Embryonic facial prominence (tissue), 1 donor: Measurements from ENCODE around the gene MTG2.

Source experiments
- DNase-seq: peaks from one replicate; pipeline ENCODE4 v3.0.0-alpha.2; 2016; ENCODE audit errors: extremely low spot score

MTG2 gene

DNA sequence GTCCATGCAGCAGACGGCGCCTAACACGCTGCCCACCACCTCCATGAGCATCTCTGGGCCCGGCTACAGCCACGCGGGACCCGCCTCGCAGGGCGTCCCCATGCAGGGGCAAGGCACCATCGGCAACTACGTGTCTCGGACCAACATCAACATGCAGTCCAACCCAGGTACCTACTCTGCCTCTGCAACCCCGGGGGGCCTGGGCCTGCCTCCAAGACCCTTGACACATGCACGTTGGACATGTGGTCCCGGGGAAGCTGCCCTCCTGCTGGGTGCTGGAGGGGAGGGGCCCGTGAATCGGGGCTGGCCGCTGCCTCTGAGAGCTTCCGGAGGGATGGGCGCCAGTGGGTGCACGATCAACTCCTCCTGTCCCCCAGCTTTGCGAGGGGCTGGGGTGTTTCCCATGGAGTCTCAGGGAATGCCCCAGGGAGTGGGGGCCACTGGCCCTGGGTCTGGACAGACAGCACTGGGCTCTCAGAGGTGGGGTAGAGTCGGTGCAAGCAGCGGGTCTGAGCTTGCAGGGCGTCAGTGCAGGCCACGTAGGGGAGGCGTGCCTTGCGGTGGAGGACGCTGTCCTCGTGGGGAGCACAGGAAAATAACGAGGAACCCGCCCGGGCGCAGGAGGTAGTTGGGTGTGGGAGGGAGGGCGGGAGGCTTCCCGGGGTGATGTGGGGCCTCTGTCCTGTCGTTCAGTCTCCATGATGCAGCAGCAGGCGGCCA, 19.9 kb upstream of the MTG2 start:
- DNase-seq, result no peak

DNA sequence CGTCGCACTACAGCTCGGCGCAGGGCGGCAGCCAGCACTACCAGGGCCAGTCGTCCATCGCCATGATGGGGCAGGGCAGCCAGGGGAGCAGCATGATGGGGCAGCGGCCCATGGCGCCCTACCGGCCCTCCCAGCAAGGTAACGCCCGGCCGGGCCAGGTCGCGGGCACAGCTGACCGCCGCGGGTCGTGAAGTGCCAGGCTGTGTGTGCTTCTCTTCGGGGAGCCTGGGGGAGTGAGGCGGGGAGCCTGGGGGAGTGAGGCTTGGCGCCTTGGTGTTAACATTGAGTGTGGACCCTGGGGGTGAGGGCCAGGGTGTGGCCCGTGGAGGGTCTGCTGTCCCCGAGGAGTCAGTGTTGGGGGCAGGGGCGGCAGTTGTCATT, 19.4 kb upstream of the MTG2 start:
- no peak for DNase-seq

DNA sequence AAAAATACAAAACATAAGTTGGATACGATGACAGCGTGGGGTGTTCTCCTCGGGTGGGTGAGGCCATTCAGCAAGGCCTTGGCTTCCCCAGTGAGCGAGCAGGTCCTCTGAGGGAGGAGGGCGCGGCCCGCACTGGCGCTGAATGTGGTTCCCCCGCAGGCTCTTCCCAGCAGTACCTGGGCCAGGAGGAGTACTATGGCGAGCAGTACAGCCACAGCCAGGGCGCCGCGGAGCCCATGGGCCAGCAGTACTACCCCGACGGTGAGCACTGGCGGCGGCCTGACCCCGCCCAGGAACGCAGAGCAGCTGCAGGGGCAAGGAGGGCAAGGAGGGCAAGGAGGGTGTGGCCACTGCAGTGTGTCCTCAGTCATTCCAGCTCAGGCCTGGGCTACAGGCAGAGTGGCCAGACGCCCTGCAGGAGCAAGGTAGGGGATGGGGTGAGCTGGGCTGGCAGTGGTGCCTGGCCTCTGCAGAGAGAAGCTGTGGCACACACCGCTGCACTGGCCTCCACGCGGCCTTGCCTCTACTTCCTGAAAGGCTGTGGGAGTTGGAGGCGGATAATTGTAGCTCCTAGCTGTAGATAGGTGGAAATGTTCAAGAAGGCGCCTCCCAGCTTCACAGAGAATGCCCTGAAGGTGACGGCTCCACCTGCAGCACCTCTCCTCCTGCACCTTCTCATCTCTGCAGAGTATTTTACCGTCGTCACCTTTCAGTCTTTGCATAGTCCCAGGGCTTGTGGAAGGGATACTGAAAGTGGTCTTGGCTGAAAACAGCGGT, 18.7 kb upstream of the MTG2 start:
- no peak for DNase-seq

DNA sequence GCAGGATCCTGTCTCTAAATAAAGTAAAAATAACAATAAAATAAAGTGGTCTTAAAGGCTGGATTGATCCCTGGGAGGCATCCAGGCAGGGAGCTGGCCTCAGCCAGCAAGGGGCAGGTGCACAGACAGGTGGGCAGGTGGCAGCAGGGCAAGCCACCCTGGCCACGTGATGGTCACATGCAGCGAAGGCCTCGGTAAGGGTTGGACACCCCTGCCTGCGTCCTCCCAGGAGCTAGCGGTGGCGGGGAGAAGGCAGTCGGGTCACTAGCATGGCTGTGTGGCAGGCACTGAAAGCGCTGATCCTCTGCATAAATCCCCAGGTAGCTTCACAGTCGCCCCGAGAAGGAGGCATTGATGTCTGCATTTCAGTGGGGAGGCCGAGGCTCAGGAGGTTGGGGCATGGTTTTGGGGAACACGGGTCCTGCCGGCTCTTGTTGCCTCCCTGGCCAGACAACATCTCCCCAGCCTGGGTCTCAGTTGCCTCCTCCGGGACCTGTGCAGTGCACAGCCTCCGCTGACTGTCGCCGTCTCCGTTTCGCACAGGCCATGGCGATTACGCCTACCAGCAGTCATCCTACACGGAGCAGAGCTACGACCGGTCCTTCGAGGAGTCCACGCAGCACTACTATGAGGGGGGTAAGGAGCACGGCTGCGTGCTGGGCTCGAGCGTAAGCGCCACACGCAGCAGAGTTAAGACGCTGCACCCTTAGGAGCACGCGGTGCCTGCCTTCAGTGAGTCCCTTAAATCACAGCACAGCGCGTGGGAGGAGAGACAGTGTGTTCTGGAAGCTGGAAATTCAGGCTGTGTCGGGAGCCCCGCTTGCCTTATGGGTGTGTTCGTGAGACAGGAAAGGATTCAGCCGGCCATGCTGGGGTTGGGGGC, 17.7 kb upstream of the MTG2 start:
- no peak for DNase-seq

DNA sequence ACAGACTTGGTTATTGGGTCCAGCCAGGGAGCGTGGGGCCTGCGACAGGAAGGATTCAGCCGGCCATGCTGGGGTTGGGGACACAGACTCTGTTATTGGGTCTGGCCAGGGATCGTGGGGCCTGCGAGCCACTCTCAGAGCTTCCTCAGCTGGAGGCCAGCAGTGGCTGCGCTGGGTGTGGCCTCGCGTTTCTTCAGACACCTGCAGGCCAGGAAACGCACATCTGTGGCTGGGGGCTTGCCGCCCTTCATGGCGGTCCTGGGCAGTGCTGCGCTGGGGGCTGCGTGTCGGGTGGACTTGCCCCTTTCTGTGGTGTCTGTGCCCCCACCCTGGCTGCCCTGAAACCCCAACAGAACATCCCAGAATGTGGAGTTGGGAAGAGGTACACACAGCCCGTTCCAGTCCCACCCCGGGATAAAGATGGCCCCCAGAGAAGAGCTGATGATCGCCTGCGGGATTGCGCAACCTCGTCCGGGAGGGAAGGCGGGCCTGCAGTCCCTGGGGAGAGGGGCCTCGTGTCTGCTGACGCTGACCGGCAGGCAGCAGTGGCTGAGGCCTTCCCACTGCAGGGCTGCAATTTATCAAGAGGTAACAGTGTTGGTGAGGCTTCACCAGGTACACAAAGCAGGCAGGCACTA, 16.9 kb upstream of the MTG2 start:
- no peak for DNase-seq

DNA sequence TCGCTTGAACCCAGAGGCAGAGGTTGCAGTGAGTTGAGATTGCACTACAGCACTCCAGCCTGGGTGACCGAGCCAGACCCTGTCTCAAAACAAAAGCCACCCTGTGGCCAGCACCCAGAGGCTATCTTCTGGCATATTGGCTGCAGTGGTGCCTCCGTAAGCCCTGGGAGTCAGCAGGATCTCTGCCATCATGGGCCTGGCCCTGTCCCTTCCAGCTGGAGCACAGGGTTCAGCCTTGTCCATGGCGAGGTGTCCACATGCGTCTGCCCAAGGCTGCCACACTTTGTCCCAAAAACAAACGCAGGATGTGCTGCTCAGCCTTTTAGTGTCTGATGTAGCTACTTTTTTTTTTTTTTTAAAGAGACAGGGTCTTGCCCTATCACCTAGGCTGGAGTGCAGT, 15.4 kb upstream of the MTG2 start:
- no peak for DNase-seq

DNA sequence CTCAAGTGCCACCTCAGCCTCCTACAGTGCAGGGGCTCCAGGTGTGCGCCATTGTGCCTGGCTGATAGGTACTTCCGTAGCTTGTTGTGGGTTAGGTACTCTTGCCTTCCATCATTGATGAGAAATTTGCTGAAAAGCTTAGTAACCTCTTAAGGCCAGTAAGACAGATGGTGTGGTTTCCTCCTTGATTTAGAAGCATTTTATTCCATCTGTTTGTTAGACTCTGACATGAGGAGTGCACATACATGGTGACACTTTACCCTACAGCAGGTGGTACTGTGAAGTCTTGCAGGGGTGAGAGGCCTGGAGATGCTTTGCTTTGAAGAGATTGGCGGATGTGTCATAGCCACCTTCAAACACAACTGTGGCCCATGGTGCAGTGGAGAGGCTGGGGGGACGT, 14.8 kb upstream of the MTG2 start:
- no peak for DNase-seq

DNA sequence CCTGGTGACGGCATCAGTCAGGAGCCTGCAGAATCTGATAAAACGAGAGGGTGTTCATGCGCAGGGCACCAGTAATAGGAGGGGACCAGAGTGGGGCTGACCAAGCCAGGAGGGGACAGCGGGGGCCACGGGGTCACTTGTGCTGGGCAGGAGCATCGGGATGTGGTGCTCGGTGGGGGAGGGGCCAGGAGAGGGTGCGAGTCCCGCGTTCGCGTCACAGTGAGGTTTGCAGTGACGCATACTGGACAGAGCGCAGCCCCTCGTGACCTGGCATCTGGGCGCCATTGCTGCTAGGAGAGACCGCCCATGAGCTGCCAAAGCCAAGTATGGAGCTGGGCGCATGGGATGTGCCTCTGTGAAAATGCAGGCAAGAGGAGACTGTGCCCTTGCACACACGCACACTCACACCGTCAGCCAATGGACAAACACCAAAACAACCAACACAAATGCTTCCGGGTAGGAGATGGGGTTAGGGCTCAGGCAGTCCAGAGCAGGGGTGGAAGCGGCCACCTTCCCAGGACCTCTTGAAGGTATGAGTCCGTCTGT, 13.9 kb upstream of the MTG2 start:
- DNase-seq, result no peak

DNA sequence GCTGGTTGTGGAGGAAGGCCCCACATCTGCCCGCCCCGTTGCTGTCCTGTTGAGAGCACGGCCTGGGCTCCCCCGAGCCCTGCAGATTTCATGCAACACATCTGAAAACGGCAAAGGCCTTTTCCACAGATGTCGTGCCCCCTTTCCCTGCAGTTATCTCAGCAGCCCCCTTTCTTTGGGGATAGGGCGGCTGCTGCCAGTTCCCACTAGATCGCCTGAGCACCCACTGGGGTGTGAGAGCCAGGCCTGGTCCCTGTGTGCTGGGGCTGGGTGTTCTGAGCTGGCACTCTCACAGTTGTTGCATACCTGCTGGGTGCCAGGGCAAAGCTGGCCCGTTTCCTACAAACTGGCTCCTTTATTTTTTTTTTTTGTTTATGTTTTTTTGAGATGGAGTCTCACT, 12.3 kb upstream of the MTG2 start:
- no peak for DNase-seq

DNA sequence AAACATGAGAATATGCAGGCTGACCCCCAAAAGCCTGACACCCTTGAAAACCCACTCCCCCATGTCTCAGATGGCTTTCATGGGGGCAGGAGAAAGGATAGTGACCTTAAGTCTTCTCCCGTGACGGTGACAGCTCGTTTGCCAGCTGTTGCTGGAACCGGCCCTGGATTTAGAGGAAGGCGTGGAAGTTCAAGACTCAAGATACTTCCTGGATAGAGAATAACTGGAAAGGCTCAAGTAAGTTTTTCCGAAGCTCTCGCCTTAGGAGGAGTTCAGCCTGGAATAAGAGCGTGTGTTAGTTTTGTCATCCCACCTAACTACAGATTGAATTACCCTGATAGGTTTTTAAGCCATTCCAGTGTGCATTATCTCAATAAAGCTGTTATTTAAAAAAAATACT, 11.6 kb upstream of the MTG2 start:
- no peak for DNase-seq

DNA sequence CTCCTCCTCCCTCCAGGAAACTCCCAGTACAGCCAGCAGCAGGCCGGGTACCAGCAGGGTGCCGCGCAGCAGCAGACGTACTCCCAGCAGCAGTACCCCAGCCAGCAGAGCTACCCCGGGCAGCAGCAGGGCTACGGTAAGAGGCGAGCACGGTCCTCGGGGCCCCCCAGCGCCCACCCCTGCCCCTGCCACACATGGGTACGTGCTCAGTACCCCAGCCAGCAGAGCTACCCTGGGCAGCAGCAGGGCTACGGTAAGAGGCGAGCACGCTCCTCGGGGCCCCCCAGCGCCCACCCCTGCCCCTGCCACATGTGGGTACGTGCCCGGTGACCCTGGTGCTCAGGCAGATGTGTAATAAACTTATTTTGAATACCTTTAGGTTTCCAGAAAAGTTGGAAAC, 10.2 kb upstream of the MTG2 start:
- no peak for DNase-seq

DNA sequence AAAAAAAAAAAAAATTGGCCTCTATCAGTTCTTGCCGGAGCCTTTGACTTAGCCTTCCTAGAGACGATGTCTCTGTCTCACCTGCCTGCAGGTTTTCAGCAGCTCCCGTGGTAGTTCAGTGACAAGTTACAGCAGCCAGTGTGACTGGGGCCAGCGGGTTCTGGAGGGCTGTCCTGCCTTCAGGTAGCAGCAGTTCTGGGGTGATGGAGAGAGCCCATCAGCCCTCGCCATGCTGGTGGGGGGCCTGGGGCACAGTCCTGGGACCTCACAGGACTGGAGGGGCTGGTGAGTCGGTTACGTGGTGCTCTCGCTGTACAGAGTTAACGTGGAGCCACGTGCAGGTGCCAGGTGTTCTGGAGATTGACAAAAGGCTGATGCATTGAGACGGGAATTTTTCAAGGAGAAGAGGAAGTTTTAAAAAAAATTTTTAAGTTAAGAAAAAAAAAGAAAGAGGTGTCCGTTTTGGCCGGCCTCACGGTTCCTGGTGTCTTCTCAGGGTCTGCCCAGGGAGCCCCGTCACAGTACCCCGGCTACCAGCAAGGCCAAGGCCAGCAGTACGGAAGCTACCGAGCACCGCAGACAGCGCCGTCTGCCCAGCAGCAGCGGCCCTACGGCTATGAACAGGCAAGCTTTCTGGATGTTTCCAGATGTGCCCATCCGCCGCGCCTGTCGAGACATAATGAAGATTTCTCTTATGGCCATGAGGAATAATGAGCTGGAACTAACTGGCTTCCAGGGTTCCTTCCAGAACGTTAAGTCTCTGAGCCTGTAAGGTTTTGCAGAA, 8.6 kb upstream of the MTG2 start:
- no peak for DNase-seq

DNA sequence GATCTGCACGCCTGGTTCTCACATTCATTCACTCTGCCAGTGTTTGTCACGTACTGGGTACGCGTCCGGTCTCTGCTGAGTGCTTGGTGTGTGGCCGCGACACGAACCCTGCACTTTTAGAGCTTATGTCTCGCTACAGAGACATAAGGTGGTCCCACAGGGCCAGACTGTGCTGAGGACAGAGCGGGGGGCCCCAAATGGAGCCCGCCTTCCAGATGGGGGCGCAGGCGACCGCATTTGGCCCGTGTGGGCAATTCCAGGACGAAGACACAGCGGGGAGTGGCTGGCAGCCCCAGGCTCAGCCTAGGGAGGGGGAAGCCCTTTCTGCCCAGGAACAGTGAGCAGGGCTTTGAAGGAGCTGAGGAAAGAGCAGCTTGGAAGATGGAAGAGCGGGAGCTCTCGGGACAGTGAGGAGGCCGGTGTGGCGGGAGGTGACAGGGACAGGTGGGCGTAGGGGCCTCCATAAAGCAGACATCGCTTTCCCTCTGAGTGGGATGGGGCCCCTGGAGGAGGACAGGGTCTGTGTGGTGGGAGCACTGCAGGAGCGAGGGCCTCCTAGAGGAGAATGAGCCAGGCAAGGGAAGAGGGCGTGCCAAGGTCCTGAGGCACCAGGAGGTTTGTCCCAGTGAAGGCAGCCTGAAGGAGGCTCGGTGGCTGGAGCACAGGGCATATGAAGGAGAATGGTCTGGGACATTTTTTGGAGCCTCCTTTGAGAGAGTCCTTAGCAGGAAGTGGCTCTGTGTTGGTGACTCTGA, 7.8 kb upstream of the MTG2 start:
- DNase-seq, result no peak

DNA sequence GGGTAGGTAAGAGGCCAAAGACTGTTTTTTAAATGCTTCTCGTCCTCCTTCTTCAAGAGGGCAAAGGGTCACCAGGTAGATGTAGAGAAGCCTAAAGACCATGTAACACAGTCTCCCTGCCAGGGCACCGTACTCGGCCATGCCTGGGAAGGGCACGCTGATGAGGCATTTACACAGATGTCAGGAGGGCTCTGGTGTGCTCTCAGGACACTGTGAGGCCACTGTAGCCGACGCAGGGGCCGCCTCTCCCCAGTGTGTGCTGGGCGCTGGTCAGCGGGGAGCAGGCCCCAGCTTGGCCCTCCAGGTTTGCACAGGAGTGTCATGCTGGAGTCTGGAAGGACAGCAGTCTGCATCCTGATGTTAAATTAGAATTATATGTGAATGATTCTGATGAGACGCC, 7.1 kb upstream of the MTG2 start:
- DNase-seq, result no peak

DNA sequence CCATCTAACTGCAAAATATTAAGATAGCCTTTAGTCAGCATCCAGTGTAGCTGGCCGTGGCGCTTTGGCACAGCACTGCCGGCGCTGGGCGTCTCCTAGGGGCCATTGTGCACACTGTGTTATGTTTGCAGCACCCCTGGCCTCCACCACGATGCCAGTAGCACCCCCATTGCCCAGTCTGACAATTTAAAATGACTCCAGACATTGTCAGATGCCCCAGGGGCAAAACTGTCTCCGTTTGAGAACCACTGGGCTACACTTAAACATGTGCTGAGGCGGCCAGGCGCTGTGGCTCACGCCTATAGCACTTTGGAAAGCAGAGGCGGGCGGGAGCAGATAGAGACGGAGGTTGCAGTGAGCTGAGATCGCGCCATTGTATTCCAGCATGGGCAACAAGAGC, 6.0 kb upstream of the MTG2 start:
- no peak for DNase-seq

DNA sequence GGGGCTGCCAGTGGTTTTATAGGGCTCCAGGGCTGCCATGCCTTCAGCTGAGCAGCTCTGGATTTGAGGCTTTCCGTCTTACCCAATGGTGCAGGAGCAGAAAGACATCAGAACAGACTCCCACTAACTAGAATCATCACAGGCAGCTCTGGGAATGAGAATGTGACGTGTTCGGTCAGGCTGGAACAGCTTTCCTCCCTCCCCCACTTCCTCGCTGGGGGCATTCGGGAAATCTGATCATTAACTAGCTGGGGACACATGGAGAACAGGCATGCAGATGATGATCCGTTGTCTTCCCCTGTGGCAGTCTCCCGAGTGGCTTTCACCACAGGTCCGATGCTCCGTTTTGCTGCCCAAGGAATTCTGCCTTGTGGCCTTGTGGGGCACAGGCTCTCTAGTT, 5.5 kb upstream of the MTG2 start:
- no peak for DNase-seq

DNA sequence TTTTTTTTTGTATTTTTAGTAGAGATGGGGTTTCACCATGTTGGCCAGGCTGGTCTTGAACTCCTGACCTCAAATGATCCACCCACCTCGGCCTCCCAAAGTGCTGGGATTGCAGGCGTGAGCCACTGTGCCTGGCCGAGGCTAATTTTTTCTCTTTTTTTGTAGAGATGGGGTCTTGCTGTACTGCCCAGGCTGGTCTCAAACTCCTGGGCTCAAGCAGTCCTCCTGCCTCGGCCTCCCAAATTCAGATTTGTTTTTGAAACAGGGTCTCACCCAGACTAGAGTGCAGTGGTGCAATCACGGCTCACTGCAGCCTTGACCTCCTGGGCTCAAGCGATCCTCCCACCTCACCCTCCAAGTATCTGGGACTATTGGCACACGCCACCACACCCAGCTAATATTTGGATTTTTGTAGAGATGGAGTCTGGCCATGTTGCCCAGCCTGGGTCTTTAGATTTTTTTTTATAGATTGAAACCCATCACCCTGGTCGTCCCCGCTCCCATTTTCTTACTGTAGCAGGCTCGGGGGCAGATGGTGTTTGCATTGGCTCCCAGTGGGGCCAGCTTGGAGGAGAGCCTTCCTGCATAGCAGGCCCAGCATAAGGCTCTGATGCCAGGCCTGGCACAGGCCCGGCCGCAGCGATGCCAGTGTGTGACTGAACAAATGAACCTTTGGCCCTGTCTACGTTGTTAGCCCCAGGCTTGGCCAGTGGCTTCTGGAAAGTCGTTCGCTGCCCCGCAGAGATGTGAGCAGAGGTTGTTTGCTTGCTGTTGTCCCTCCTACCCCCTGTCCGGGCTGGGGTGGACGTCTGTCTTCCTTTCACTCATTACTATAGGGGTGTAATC, 4.3 kb upstream of the MTG2 start:
- no peak for DNase-seq

DNA sequence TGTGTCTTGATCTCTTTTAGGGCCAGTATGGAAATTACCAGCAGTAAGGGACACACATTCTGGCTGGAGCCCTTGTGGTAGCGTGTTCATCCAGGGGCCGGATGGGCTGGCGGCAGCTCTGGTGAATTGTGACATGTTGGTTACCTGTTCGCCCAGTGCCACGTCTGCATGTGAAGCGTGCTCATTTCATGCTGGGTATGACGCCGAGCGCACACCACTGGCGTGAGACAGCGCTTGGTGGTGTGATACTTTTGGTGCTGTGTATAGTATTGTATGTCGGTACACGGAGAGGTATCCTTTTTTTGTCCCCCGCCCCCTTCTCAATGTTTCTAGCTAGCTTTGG, 3.7 kb upstream of the MTG2 start:
- DNase-seq, result no peak

DNA sequence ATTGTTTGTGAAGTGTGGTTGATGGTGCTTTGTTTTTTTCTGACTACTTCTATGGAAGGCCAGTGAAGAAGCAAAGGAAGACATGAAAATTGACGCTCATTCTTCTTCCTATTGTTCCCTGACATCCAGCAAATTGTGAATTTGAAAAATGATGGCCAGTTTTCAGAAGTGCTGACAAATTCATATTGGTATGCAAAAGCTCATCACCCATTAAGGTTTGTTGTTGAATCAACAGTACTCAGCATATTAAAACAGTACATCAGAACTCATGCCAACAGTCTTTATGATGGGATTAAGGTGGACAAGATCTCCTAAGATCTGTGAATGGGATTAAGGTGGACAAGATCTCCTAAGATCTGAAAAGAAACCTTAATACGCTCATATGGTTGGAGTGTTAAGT, 1.0 kb upstream of the MTG2 start:
- no peak for DNase-seq
